Right lobe of liver (tissue), 6 donors: ENCODE results near the gene C7orf33. TPM values are rescaled to one million over a fixed set of nuclear protein-coding genes. Genes with fewer than 3 reads are reported as not detected.
"Not testable (repeated sequence)": the region's sequence is repeated elsewhere in the genome, so short reads cannot be mapped to it uniquely, and the experiment has no call there.

Source experiments
- ATAC-seq, 4 donors: fragments of 200-7000 bp; cut with Tn5 transposase; one replicate each; pipeline ENCODE4 v1.9.1; 2020; ENCODE audit warnings: mild to moderate bottlenecking in 4 of 4, moderate library complexity in 4 of 4
- DNase-seq, 3 donors: peaks; one replicate each; pipeline ENCODE4 v3.0.0-alpha.2; 2020
- H3K27ac ChIP-seq, 3 donors: fragments of 200-600 bp; one replicate each; pipeline ENCODE4 v1.8.0; 2022
- H3K27me3 ChIP-seq, 2 donors: fragments of 200-600 bp; one replicate each; pipeline ENCODE4 v1.8.0; 2022
- H3K36me3 ChIP-seq, 4 donors: fragments of 200-600 bp; sonication (generic) in 1 of 4; one replicate each; pipeline versions ENCODE4 v1.5.1 to v1.8.0; 2017 to 2022; ENCODE audit warnings: control low read depth in 1 of 4
- H3K4me1 ChIP-seq, 4 donors: fragments of 200-600 bp; sonication (generic) in 1 of 4; one replicate each; pipeline versions ENCODE4 v1.5.1 to v1.8.0; 2017 to 2022; ENCODE audit warnings: control low read depth in 1 of 4
- H3K4me3 ChIP-seq, 3 donors: fragments of 200-600 bp; one replicate each; pipeline ENCODE4 v1.8.0; 2022
- H3K9me3 ChIP-seq, 4 donors: fragments of 200-600 bp; sonication (generic) in 1 of 4; one replicate each; pipeline versions ENCODE4 v1.5.1 to v1.8.0; 2017 to 2022; ENCODE audit warnings: control low read depth in 1 of 4
- POLR2A ChIP-seq: fragments of 450-650 bp; IDR thresholded peaks from one replicate; pipeline ENCODE4 v1.6.1; 2017; ENCODE audit warnings: antibody characterized with exemption, mild to moderate bottlenecking
- WGBS: methylation state at CpG from one replicate; pipeline ENCODE4 v1.1.6; 2018; ENCODE audit warnings: low coverage, low lambda C conversion rate; ENCODE audit not compliant: insufficient coverage; ENCODE audit errors: missing lambda C conversion rate; 5-methylcytosine and 5-hydroxymethylcytosine counted together
- intact Hi-C, 2 donors: fragments of 100-400 bp; cut with DNase I; formaldehyde crosslinking; loops; one replicate each; pipeline versions ENCODE4 v1.11.2 to v1.14.1; 2022
- total RNA-seq, 6 experiments: library from RNA; depleted of rRNA in 2 of 6; stranded (reverse); fragments of >200 nt in 2 of 6; fragmentation: NEBNext Ultra II Directional in 3 of 6; extraction: Animal tissue kit (Norgen Biotek cat#: 25700) in 3 of 6; gene quantifications; one replicate each; pipeline versions ENCODE4 v1.1.0 to v1.2.4, GENCODE V29; 2016 to 2023
- TF ChIP-seq, protein P1 (sequence below), 4 donors: fragments of 200-600 bp in 3 of 4; fragments of 450-650 bp in 1 of 4; IDR thresholded peaks; one replicate each; pipeline versions ENCODE4 v1.5.1 to v1.8.0; 2016 to 2022; ENCODE audit warnings: antibody characterized with exemption in 4 of 4, mild to moderate bottlenecking in 2 of 4
- donor health status: DM: no; HTN: yes; CAD: no.
- donor health status: DM: no; HTN: no; CAD: no.
- donor health status: DM: no; HTN: no; CAD: no.
- donor health status: DM: no; HTN: yes; CAD: no.
- donor health status: DM: no; HTN: yes; CAD: no.

The C7orf33 gene
- total RNA-seq, 6 experiments from 2014 or later: not detected

DNA sequence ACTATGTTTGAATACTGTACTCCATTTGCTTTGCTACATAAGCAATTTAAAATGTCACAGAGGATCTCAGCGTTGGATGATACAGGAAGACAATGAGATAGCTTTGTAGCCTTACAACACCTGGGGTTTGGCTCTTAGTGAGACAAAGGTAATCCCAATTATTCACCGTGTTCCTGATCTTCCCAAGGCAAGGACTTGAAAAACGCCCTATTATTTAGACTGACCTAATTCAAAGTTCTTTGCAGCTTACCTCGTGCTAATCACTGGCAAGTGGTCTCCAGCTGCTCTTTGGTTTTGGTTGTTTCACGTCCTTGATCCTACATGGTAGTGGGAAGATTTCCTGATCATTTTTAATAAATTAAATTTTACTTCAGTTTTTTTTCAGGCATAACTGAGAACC, 23.0 kb upstream of the C7orf33 start:
- WGBS: 83% methylated on average over 5 of the region's 5 CpGs
- ATAC-seq: no peak

DNA sequence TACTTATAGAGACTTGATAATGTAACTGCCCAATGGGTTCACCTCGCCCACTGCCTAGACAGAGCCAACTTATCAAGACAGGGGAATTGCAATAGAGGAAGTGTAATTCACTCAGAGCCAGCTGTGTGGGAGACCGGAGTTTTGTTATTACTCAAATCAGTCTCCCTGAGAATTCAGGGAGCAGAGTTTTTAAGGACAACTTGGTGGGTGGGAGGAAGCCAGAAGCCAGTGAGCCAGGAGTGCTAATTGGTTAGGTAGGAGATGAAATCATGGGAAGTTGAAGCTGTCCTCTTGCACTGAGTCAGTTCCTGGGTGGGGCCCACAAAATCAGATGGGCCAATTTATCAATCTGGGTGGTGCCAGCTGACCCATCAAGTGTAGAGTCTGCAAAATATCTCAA, 20.1 kb upstream of the C7orf33 start:
- no peaks in the 10 kb centered on the region for H3K36me3 ChIP-seq
- TF ChIP-seq POLR2A: no peak
- TF ChIP-seq, protein P1, sequence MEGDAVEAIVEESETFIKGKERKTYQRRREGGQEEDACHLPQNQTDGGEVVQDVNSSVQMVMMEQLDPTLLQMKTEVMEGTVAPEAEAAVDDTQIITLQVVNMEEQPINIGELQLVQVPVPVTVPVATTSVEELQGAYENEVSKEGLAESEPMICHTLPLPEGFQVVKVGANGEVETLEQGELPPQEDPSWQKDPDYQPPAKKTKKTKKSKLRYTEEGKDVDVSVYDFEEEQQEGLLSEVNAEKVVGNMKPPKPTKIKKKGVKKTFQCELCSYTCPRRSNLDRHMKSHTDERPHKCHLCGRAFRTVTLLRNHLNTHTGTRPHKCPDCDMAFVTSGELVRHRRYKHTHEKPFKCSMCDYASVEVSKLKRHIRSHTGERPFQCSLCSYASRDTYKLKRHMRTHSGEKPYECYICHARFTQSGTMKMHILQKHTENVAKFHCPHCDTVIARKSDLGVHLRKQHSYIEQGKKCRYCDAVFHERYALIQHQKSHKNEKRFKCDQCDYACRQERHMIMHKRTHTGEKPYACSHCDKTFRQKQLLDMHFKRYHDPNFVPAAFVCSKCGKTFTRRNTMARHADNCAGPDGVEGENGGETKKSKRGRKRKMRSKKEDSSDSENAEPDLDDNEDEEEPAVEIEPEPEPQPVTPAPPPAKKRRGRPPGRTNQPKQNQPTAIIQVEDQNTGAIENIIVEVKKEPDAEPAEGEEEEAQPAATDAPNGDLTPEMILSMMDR (IDR thresholded peaks at IDR 0.05): no peak
- no peaks in the 10 kb centered on the region for H3K9me3 ChIP-seq
- no peak overlapping the region for H3K4me3 ChIP-seq
- no peak for ATAC-seq
- DNase-seq: no peak
- peaks cover 0 to 10% (median 2%) of the 10 kb centered on the region in 4 donors for H3K4me1 ChIP-seq
- intact Hi-C loops: loop anchor here in 1 of 2 donors (5.0 kb wide), 1 partner anchor 392 kb away; no protein-coding TSS in a partner anchor
- H3K27ac ChIP-seq: no peak overlapping the region
- 68% methylated on average over 2 of the region's 2 CpGs for WGBS
- no peaks in the 10 kb centered on the region for H3K27me3 ChIP-seq

More for the DNA sequence above, 23.0 kb upstream of the C7orf33 start:
- H3K27me3 ChIP-seq: no peaks in the 10 kb centered on the region
- no peak for TF ChIP-seq POLR2A
- TF ChIP-seq, protein P1 (IDR thresholded peaks at IDR 0.05): no peak
- H3K27ac ChIP-seq: no peak overlapping the region
- intact Hi-C loops: no loop called here
- H3K9me3 ChIP-seq: no peaks in the 10 kb centered on the region
- DNase-seq: no peak
- no peaks in the 10 kb centered on the region for H3K36me3 ChIP-seq
- H3K4me3 ChIP-seq: no peak overlapping the region
- peaks cover 0 to 10% (median 2%) of the 10 kb centered on the region in 4 donors for H3K4me1 ChIP-seq

DNA sequence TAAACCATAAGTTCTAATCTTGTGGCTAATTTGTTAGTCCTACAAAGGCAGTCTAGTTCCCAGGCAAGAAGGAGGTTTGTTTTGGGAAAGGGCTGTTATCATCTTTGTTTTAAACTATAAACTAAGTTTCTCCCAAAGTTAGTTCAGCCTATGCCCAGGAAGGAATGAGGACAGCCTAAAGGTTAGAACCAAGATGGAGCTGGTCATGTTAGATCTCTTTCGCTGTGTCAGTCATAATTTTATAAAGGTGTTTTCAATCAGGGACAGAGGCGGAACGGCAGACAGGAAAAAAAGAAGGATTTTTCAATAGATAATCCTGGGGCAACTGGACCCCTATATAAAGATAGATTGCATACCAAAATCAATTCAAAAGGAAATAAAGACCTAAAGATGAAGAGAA, 19.6 kb upstream of the C7orf33 start:
- not testable (repeated sequence) for H3K36me3 ChIP-seq, DNase-seq, H3K9me3 ChIP-seq, H3K4me3 ChIP-seq, H3K27ac ChIP-seq, ATAC-seq, H3K27me3 ChIP-seq
- 87% methylated on average over 2 of the region's 3 CpGs for WGBS
- intact Hi-C loops: loop anchor here in 1 of 2 donors (5.0 kb wide), 1 partner anchor 391 kb away; no protein-coding TSS in a partner anchor
- peaks cover 0 to 10% (median 2%) of the 10 kb centered on the region in 4 donors for H3K4me1 ChIP-seq

DNA sequence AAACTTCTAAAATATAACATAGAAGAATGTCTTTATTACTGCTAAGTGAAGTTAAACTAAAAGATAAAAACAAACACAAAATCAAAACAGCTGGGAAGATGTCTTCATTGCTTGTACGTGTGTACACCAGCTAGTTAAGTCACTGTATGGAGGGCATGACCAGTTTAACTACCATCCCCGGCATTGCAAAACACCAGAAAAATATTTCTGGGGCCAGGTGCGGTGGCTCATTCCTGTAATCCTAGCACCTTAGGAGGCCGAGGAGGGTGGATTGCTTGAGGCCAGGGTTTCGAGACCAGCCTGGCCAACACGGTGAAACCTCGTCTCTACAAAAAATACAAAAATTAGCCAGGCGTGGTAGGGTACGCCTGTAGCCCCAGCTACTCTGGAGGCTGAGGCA, 19.2 kb upstream of the C7orf33 start:
- intact Hi-C loops: loop anchor here in 1 of 2 donors (5.0 kb wide), 1 partner anchor 391 kb away; no protein-coding TSS in a partner anchor
- TF ChIP-seq, protein P1 (IDR thresholded peaks at IDR 0.05): no peak
- no peak for TF ChIP-seq POLR2A
- DNase-seq (no peak), ATAC-seq (no peak)
- Histone ChIP-seq H3K9me3 (no peaks in the 10 kb centered on the region), H3K27me3 (no peaks in the 10 kb centered on the region), H3K27ac (no peak overlapping the region), H3K4me3 (no peak overlapping the region), H3K4me1 (peaks cover 0 to 6% (median 2%) of the 10 kb centered on the region in 4 donors), H3K36me3 (no peaks in the 10 kb centered on the region)
- 89% methylated on average over 8 of the region's 9 CpGs for WGBS

DNA sequence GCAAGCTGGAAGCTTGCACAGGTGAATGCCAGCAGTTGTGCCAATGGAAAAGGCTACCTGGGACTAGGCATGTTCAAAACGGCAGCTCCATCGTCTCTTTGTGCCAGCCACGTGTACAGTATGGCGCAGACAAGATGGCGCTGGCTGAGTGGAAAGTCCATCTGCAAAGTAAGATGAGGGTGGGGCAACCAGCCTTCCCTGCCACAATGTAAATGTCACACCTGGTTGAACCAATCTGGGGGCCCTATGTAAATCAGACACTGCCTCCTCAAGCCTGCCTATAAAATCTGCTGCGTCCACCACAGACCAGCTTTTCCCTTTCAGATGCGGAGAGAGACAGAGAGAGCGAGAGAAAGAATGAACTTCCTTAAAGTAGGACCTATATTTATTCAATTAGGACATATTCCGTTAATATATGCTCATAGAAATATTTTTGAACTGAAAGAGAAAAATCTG, 18.5 kb upstream of the C7orf33 start:
- intact Hi-C loops: loop anchor here in 1 of 2 donors (5.0 kb wide), 1 partner anchor 390 kb away; no protein-coding TSS in a partner anchor
- TF ChIP-seq, protein P1 (IDR thresholded peaks at IDR 0.05): no peak
- no peak for TF ChIP-seq POLR2A
- Histone ChIP-seq H3K9me3 (no peaks in the 10 kb centered on the region), H3K4me3 (no peak overlapping the region), H3K4me1 (peaks cover 0 to 2% (median 0%) of the 10 kb centered on the region in 4 donors), H3K36me3 (no peaks in the 10 kb centered on the region), H3K27ac (no peak overlapping the region), H3K27me3 (no peaks in the 10 kb centered on the region)
- WGBS: 84% methylated on average over 6 of the region's 9 CpGs
- DNase-seq: no peak
- no peak for ATAC-seq

DNA sequence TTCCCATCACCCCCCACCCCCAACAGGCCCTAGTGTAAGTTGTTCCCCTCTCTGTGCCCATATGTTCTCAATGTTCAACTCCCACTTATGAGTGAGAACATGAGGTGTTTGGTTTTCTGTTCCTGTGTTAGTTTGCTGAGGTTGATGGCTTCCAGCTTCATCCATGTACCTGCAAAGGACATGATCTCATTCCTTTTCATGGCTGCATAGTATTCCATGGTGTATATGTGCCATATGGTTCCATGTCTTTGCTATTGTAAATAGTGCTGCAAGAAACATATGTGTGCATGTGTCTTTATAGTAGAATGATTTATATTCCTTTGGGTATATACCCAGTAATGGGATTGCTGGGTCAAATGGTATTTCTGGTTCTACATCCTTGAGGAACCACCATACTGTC, 17.0 kb upstream of the C7orf33 start:
- not testable (repeated sequence) for H3K27ac ChIP-seq, H3K4me1 ChIP-seq, DNase-seq, H3K27me3 ChIP-seq, H3K4me3 ChIP-seq, H3K9me3 ChIP-seq, H3K36me3 ChIP-seq, ATAC-seq
- intact Hi-C loops: loop anchor here in 1 of 2 donors (5.0 kb wide), 1 partner anchor 389 kb away; no protein-coding TSS in a partner anchor
